Kidney tubule cell (primary cell): Measurements from ENCODE around the gene PPP4C.
A peak's percentile ranks its signal among the peaks of the same experiment; 100 is the strongest.

Experiments
- DNase-seq: peaks from one replicate; pipeline ENCODE4 v3.0.0-alpha.2; 2018; ENCODE audit warnings: low spot score

Gene PPP4C

GRCh38 chr16:30082545-30083090 is 6.8 kb downstream of the PPP4C start:
- DNase-seq = no peak

- no peak for DNase-seq
Observed at GRCh38 chr16:30083216-30084055, 7.6 kb downstream of the PPP4C start.

GRCh38 chr16:30084096-30084815 is 8.5 kb downstream of the PPP4C start:
- DNase-seq = no peak

- DNase-seq = no peak
Observed at GRCh38 chr16:30084816-30085159, 9.0 kb downstream of the PPP4C start.

- no peak for DNase-seq
Observed at GRCh38 chr16:30085247-30085646, 9.5 kb downstream of the PPP4C start.

GRCh38 chr16:30085820-30086219 is 10.0 kb downstream of the PPP4C start:
- no peak for DNase-seq

- DNase-seq = no peak
Observed at GRCh38 chr16:30086291-30087140, 10.7 kb downstream of the PPP4C start.

- no peak for DNase-seq
Observed at GRCh38 chr16:30087181-30087898, 11.5 kb downstream of the PPP4C start.

- no peak for DNase-seq
Observed at GRCh38 chr16:30088237-30088831, 12.5 kb downstream of the PPP4C start.

- no peak for DNase-seq
Observed at GRCh38 chr16:30088832-30089624, 13.2 kb downstream of the PPP4C start.

GRCh38 chr16:30090610-30091331 is 15.0 kb downstream of the PPP4C start:
- no peak for DNase-seq

GRCh38 chr16:30091474-30092372 is 15.9 kb downstream of the PPP4C start, which contains the start of gene TBX6:
Gene TBX6, minus strand, starts transcription at chr16:30091924. Its CDS starts 731 bp downstream, at chr16:30091193.
- peak; percentile 91 for DNase-seq

- DNase-seq = peak; percentile 41
Observed at GRCh38 chr16:30092373-30093010, 16.7 kb downstream of the PPP4C start.

- DNase-seq = no peak
Observed at GRCh38 chr16:30094541-30095165, 18.9 kb downstream of the PPP4C start.

GRCh38 chr16:30095166-30096078 is 19.6 kb downstream of the PPP4C start:
- no peak for DNase-seq

GRCh38 chr16:30096105-30096861 is 20.5 kb downstream of the PPP4C start, which contains the start of gene YPEL3:
Gene YPEL3, minus strand, starts transcription at chr16:30096213. Its CDS starts 731 bp downstream, at chr16:30095482.
- peak; percentile 92 for DNase-seq
